A673 (cell line): Measurements from ENCODE around the gene LMO7. TPM values are rescaled to one million over a fixed set of nuclear protein-coding genes. Genes with fewer than 3 reads are reported as not detected.
"Not testable (repeated sequence)": the region's sequence is repeated elsewhere in the genome, so short reads cannot be mapped to it uniquely, and the experiment has no call there.

Source experiments
- BruUV-seq: library from RNA; stranded (reverse); fragments of 400-500 nt; replicated peaks from 2 replicates; lab custom pipeline; 2021; lab: Mats Ljungman, UMichigan
- CTCF ChIA-PET: fragments of 300-600 bp; sonication (Branson Sonifier 250); formaldehyde crosslinking; loops from one replicate; lab custom pipeline; 2022; ENCODE audit warnings: antibody characterized with exemption; lab: Charles Lee
- POLR2A ChIA-PET: fragments of 300-600 bp; sonication (Branson Sonifier 250); formaldehyde crosslinking; loops from one replicate; lab custom pipeline; 2022; ENCODE audit warnings: antibody characterized with exemption; ENCODE audit not compliant: low non-redundant PET; lab: Charles Lee
- DNase-seq: peaks from one replicate; pipeline ENCODE4 v3.0.0-alpha.2; 2015; ENCODE audit warnings: low spot score
- H3K27ac ChIP-seq: fragments of 200-600 bp; sonication (generic); 2 replicates; pipeline ENCODE4 v1.5.1; 2016; ENCODE audit warnings: mixed run types, low read depth, mild to moderate bottlenecking, mixed read lengths, antibody characterized with exemption, low read length; ENCODE audit not compliant: poor library complexity, severe bottlenecking
- H3K27me3 ChIP-seq: fragments of 200-600 bp; sonication (generic); replicated peaks from 2 replicates; pipeline ENCODE4 v1.6.1; 2017; ENCODE audit warnings: mixed run types, low read depth, mild to moderate bottlenecking, mixed read lengths, antibody characterized with exemption, low read length; ENCODE audit not compliant: insufficient read depth, poor library complexity
- H3K36me3 ChIP-seq: fragments of 200-600 bp; sonication (generic); 2 replicates; pipeline ENCODE4 v1.6.1; 2016; ENCODE audit warnings: mixed run types, mild to moderate bottlenecking, mixed read lengths, antibody characterized with exemption, low read length; ENCODE audit not compliant: insufficient read depth, poor library complexity, severe bottlenecking
- H3K4me1 ChIP-seq: fragments of 200-600 bp; sonication (generic); 2 replicates; pipeline ENCODE4 v1.6.1; 2017; ENCODE audit warnings: mixed run types, mild to moderate bottlenecking, mixed read lengths, antibody characterized with exemption, low read length; ENCODE audit not compliant: insufficient read depth, poor library complexity, severe bottlenecking
- H3K4me3 ChIP-seq: fragments of 200-600 bp; sonication (generic); 2 replicates; pipeline ENCODE4 v1.5.1; 2016; ENCODE audit warnings: low read depth, mixed run types, mild to moderate bottlenecking, mixed read lengths, low read length; ENCODE audit not compliant: poor library complexity, severe bottlenecking
- H3K9me3 ChIP-seq: fragments of 200-600 bp; sonication (generic); 2 replicates; pipeline ENCODE4 v1.6.1; 2016; ENCODE audit warnings: mixed run types, low read depth, mild to moderate bottlenecking, mixed read lengths, antibody characterized with exemption, low read length; ENCODE audit not compliant: poor library complexity, severe bottlenecking
- EZH2 ChIP-seq: fragments of 200-600 bp; sonication (generic); IDR thresholded peaks from 2 replicates; pipeline ENCODE4 v1.6.1; 2017; ENCODE audit warnings: borderline replicate concordance, low read depth, mild to moderate bottlenecking, mixed read lengths, antibody characterized with exemption, low read length; ENCODE audit not compliant: poor library complexity, severe bottlenecking
- intact Hi-C: fragments of 100-400 bp; cut with micrococcal nuclease; formaldehyde crosslinking; loops from one replicate; pipeline ENCODE4 v1.10.0; 2022; ENCODE audit not compliant: unreplicated experiment
- total RNA-seq: library from RNA; stranded (reverse); gene quantifications from 2 replicates; pipeline ENCODE4 v1.2.3, GENCODE V29; 2021
- TF ChIP-seq, protein P1 (sequence below): fragments of 300-800, 200-600 bp; sonication (generic); conservative IDR thresholded peaks from 2 replicates; pipeline ENCODE4 v1.5.1; 2017; ENCODE audit warnings: low read depth, mild to moderate bottlenecking, antibody characterized with exemption, low read length, moderate library complexity, mixed read lengths

The LMO7 gene
- total RNA-seq, 1 experiment from 2014 or later = 20.3 TPM

DNA sequence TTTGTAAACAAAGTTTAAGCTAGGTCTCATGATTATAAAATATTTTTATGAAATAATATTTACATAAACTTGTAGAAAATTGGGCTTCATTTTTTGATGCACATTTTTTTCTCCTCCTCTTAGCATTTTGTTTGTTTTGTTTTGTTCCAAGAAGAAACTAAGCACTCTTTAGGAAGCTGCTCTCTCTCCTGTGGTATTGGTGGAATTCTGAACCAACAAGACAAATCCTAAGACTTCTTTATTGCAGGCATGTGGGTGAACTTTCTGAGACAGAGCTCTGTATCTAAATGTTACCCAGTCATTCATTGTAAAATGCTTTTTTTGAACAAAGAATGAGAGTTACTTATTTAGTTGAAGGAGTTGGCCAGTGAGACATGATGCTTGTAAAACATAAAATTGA lies 39.3 kb downstream of the LMO7 start:
- H3K9me3 ChIP-seq = no peaks in the 10 kb centered on the region
- TF ChIP-seq EZH2 = no peak
- ChIA-PET POLR2A (no interaction called here), CTCF (no interaction called here)
- no TSS peak for BruUV-seq
- no peaks in the 10 kb centered on the region for H3K36me3 ChIP-seq
- H3K4me3 ChIP-seq = no peak overlapping the region
- no peaks in the 10 kb centered on the region for H3K4me1 ChIP-seq
- no peak overlapping the region for H3K27ac ChIP-seq
- DNase-seq = no peak
- no peaks in the 10 kb centered on the region for H3K27me3 ChIP-seq
- intact Hi-C loops = no loop called here

DNA sequence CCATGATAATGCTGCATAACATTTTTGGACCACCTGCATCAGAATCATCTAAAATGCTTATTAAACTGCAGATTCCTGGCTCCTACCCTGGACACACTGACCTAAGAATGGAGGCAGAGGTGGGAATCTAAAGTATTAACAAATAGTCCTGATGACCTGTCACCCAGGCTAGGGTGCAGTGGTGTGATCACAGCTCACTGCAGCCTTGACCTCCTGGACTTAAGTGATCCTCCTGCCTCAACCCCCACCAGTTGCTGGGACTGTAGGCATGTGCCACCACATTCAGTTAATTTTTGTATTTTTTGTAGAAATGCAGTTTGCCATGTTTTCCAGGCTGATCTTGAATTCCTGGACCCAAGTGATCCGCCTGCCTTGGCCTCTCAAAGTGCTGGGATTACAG lies 43.3 kb downstream of the LMO7 start:
- Histone ChIP-seq H3K27ac (no peak overlapping the region), H3K9me3 (no peaks in the 10 kb centered on the region), H3K27me3 (no peaks in the 10 kb centered on the region), H3K4me3 (no peak overlapping the region), H3K36me3 (no peaks in the 10 kb centered on the region), H3K4me1 (no peaks in the 10 kb centered on the region)
- intact Hi-C loops = no loop called here
- no peak for DNase-seq
- no TSS peak for BruUV-seq
- POLR2A ChIA-PET = no interaction called here
- CTCF ChIA-PET = no interaction called here
- TF ChIP-seq, protein P1, sequence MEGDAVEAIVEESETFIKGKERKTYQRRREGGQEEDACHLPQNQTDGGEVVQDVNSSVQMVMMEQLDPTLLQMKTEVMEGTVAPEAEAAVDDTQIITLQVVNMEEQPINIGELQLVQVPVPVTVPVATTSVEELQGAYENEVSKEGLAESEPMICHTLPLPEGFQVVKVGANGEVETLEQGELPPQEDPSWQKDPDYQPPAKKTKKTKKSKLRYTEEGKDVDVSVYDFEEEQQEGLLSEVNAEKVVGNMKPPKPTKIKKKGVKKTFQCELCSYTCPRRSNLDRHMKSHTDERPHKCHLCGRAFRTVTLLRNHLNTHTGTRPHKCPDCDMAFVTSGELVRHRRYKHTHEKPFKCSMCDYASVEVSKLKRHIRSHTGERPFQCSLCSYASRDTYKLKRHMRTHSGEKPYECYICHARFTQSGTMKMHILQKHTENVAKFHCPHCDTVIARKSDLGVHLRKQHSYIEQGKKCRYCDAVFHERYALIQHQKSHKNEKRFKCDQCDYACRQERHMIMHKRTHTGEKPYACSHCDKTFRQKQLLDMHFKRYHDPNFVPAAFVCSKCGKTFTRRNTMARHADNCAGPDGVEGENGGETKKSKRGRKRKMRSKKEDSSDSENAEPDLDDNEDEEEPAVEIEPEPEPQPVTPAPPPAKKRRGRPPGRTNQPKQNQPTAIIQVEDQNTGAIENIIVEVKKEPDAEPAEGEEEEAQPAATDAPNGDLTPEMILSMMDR = no peak
- no peak for TF ChIP-seq EZH2

DNA sequence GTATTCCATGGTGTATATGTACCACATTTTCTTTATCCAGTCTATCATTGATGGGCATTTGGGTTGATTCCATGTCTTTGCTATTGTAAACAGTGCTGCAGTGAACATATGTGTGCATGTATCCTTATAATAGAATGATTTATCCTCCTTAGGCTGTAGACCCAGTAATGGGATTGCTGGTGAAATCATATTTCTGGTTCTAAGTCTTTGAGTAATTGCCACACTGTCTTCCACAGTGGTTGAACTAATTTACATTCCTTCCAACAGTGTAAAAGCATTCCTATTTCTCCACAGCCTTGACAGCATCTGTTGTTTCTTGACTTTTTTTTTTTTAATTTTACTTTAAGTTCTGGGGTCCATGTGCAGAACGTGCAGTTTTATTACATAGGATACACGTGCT lies 44.1 kb downstream of the LMO7 start:
- DNase-seq, BruUV-seq, H3K27ac ChIP-seq, H3K4me1 ChIP-seq, H3K36me3 ChIP-seq, intact Hi-C loops, H3K9me3 ChIP-seq, H3K27me3 ChIP-seq, H3K4me3 ChIP-seq, POLR2A ChIA-PET, CTCF ChIA-PET: not testable (repeated sequence)

DNA sequence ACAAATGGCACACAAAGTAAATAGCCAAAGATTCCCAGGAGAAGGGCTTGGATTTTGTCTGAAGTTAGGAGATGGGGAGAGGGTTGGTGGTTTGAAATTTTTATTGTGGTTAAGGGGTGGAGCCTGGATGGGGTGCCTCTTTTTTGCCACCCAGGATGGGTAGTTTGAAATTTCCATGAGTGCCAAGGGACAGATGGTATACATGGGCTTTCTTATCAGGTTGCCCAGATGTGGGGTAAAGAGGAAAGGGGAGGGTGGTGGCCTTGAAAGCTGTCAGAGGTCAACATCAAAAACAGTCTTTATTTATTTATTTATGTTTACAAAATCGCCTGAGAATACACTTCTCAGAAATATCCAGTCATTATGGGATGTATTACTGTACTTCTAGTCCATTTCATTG lies 46.2 kb downstream of the LMO7 start:
- H3K4me1 ChIP-seq = no peaks in the 10 kb centered on the region
- no peak for DNase-seq
- TF ChIP-seq EZH2 = no peak
- TF ChIP-seq, protein P1 = no peak
- ChIA-PET CTCF (no interaction called here), POLR2A (no interaction called here)
- no peaks in the 10 kb centered on the region for H3K9me3 ChIP-seq
- intact Hi-C loops = no loop called here
- H3K27ac ChIP-seq = no peak overlapping the region
- H3K36me3 ChIP-seq = no peaks in the 10 kb centered on the region
- no peak overlapping the region for H3K4me3 ChIP-seq
- H3K27me3 ChIP-seq = no peaks in the 10 kb centered on the region
- BruUV-seq = no TSS peak
